HEK293 (cell line): Measurements from ENCODE around the gene HLA-DRB1.

Source experiments
- CTCF ChIA-PET: fragments of 350-600 bp; formaldehyde crosslinking; extraction: SDS; loops from one replicate; lab custom pipeline; 2021; ENCODE audit warnings: antibody characterized with exemption; lab: Yijun Ruan, JAX
- POLR2A ChIA-PET: fragments of 300-600 bp; formaldehyde crosslinking; extraction: SDS; loops from one replicate; lab custom pipeline; 2020; ENCODE audit warnings: antibody characterized with exemption, inconsistent platforms; lab: Yijun Ruan, JAX
- H3K27ac ChIP-seq: fragments of 200-500 bp; sonication (Bioruptor generic); 2 replicates; pipeline ENCODE4 v1.5.1; 2014; ENCODE audit warnings: low read depth, low read length, control low read depth, inconsistent platforms; ENCODE audit errors: extremely low read depth
- H3K36me3 ChIP-seq, 2 experiments: fragments of 200-500 bp in 1 of 2; sonication (Bioruptor generic) in 1 of 2; 1 replicate in 1 of 2; 2 replicates in 1 of 2; pipeline ENCODE4 v1.5.1; 2014 to 2017; ENCODE audit warnings: inconsistent platforms in 2 of 2, low read length in 2 of 2; ENCODE audit not compliant: control insufficient read depth in 2 of 2, insufficient read depth in 1 of 2
- H3K4me1 ChIP-seq: fragments of 200-500 bp; sonication (Bioruptor generic); 2 replicates; pipeline ENCODE4 v1.5.1; 2014; ENCODE audit warnings: mild to moderate bottlenecking, low read length, inconsistent platforms; ENCODE audit not compliant: control insufficient read depth, insufficient read depth
- H3K4me3 ChIP-seq: 2 replicates; pipeline ENCODE4 v1.5.1; 2011; ENCODE audit warnings: low read depth, mild to moderate bottlenecking, control low read depth, low read length, moderate library complexity
- H3K9me3 ChIP-seq: fragments of 200-500 bp; sonication (Bioruptor generic); 2 replicates; pipeline ENCODE4 v1.5.1; 2014; ENCODE audit warnings: low read depth, low read length, inconsistent platforms; ENCODE audit not compliant: control insufficient read depth, insufficient read depth
- HOXA7 ChIP-seq: sonication (generic); formaldehyde crosslinking; IDR thresholded peaks from 2 replicates; pipeline ENCODE4 v1.8.1; 2022; ENCODE audit warnings: missing genetic modification reagents, borderline replicate concordance
- KLF9 ChIP-seq: fragments of 450-650 bp; formaldehyde crosslinking; IDR thresholded peaks from 2 replicates; pipeline ENCODE4 v1.5.1; 2016; ENCODE audit warnings: missing biosample characterization, missing genetic modification characterization, low read depth
- RBAK ChIP-seq: fragments of 450-650 bp; formaldehyde crosslinking; IDR thresholded peaks from 2 replicates; pipeline ENCODE4 v1.5.1; 2016; ENCODE audit warnings: missing biosample characterization, missing genetic modification characterization
- SALL2 ChIP-seq: fragments of 450-650 bp; formaldehyde crosslinking; IDR thresholded peaks from 2 replicates; pipeline ENCODE4 v1.5.0; 2017; ENCODE audit warnings: missing biosample characterization, mild to moderate bottlenecking, missing genetic modification characterization, borderline replicate concordance
- SCRT2 ChIP-seq: fragments of 450-650 bp; formaldehyde crosslinking; IDR thresholded peaks from 2 replicates; pipeline ENCODE4 v1.5.1; 2016; ENCODE audit warnings: missing biosample characterization, missing genetic modification characterization
- SP3 ChIP-seq: fragments of 450-650 bp; formaldehyde crosslinking; IDR thresholded peaks from 2 replicates; pipeline ENCODE4 v1.5.1; 2016; ENCODE audit warnings: missing biosample characterization, missing genetic modification characterization
- WT1 ChIP-seq: fragments of 450-650 bp; formaldehyde crosslinking; IDR thresholded peaks from 2 replicates; pipeline ENCODE4 v1.5.1; 2016; ENCODE audit warnings: missing biosample characterization, missing genetic modification characterization
- ZEB2 ChIP-seq: fragments of 450-650 bp; formaldehyde crosslinking; IDR thresholded peaks from 2 replicates; pipeline ENCODE4 v1.5.1; 2016; ENCODE audit warnings: missing biosample characterization, missing genetic modification characterization
- ZFHX2 ChIP-seq: fragments of 450-650 bp; formaldehyde crosslinking; conservative IDR thresholded peaks from 2 replicates; pipeline ENCODE4 v1.5.1; 2016; ENCODE audit warnings: missing biosample characterization, missing genetic modification characterization
- ZFP69B ChIP-seq: fragments of 450-650 bp; formaldehyde crosslinking; IDR thresholded peaks from 2 replicates; pipeline ENCODE4 v1.5.1; 2016; ENCODE audit warnings: missing biosample characterization, missing genetic modification characterization
- ZNF23 ChIP-seq: fragments of 450-650 bp; formaldehyde crosslinking; IDR thresholded peaks from 2 replicates; pipeline ENCODE4 v1.5.1; 2016; ENCODE audit warnings: missing biosample characterization, missing genetic modification characterization, borderline replicate concordance
- ZNF292 ChIP-seq: fragments of 450-650 bp; formaldehyde crosslinking; IDR thresholded peaks from 2 replicates; pipeline ENCODE4 v1.5.1; 2016; ENCODE audit warnings: low read depth, missing biosample characterization, missing genetic modification characterization, borderline replicate concordance
- ZNF354C ChIP-seq: fragments of 450-650 bp; formaldehyde crosslinking; IDR thresholded peaks from 2 replicates; pipeline ENCODE4 v1.5.1; 2016; ENCODE audit warnings: missing biosample characterization, missing genetic modification characterization, low read depth, borderline replicate concordance
- ZNF544 ChIP-seq: fragments of 450-650 bp; formaldehyde crosslinking; IDR thresholded peaks from 2 replicates; pipeline ENCODE4 v1.5.0; 2017; ENCODE audit warnings: missing biosample characterization, missing genetic modification characterization
- ZNF571 ChIP-seq: fragments of 450-650 bp; formaldehyde crosslinking; IDR thresholded peaks from 2 replicates; pipeline ENCODE4 v1.5.0; 2017; ENCODE audit warnings: missing biosample characterization, missing genetic modification characterization
- ZNF624 ChIP-seq: fragments of 450-650 bp; formaldehyde crosslinking; IDR thresholded peaks from 2 replicates; pipeline ENCODE4 v1.5.1; 2017; ENCODE audit warnings: missing biosample characterization, missing genetic modification characterization
- ZNF629 ChIP-seq: fragments of 450-650 bp; formaldehyde crosslinking; IDR thresholded peaks from 2 replicates; pipeline ENCODE4 v1.5.1; 2017; ENCODE audit warnings: missing biosample characterization, missing genetic modification characterization
- ZNF654 ChIP-seq: fragments of 450-650 bp; formaldehyde crosslinking; IDR thresholded peaks from 2 replicates; pipeline ENCODE4 v1.5.1; 2016; ENCODE audit warnings: low read depth, missing biosample characterization, missing genetic modification characterization
- ZNF660 ChIP-seq: fragments of 450-650 bp; IDR thresholded peaks from 2 replicates; pipeline ENCODE4 v1.5.1; 2018; ENCODE audit warnings: missing biosample characterization, mild to moderate bottlenecking, missing genetic modification characterization
- ZNF707 ChIP-seq: fragments of 450-650 bp; formaldehyde crosslinking; IDR thresholded peaks from 2 replicates; pipeline ENCODE4 v1.5.1; 2016; ENCODE audit warnings: missing biosample characterization, missing genetic modification characterization
- ZSCAN23 ChIP-seq: fragments of 450-650 bp; formaldehyde crosslinking; IDR thresholded peaks from 2 replicates; pipeline ENCODE4 v1.5.1; 2016; ENCODE audit warnings: missing biosample characterization, missing genetic modification characterization
- TF ChIP-seq, protein P1 (sequence below): fragments of 450-650 bp; formaldehyde crosslinking; IDR thresholded peaks from 2 replicates; pipeline ENCODE4 v1.5.1; 2016; ENCODE audit warnings: missing biosample characterization, missing genetic modification characterization
- TF ChIP-seq, protein P2 (sequence below): fragments of 450-650 bp; formaldehyde crosslinking; IDR thresholded peaks from 2 replicates; pipeline ENCODE4 v1.5.1; 2016; ENCODE audit warnings: missing biosample characterization, missing genetic modification characterization, low read depth
- TF ChIP-seq, protein P3 (sequence below): fragments of 450-650 bp; formaldehyde crosslinking; IDR thresholded peaks from 2 replicates; pipeline ENCODE4 v1.5.1; 2016; ENCODE audit warnings: missing biosample characterization, missing genetic modification characterization

Gene HLA-DRB1

DNA sequence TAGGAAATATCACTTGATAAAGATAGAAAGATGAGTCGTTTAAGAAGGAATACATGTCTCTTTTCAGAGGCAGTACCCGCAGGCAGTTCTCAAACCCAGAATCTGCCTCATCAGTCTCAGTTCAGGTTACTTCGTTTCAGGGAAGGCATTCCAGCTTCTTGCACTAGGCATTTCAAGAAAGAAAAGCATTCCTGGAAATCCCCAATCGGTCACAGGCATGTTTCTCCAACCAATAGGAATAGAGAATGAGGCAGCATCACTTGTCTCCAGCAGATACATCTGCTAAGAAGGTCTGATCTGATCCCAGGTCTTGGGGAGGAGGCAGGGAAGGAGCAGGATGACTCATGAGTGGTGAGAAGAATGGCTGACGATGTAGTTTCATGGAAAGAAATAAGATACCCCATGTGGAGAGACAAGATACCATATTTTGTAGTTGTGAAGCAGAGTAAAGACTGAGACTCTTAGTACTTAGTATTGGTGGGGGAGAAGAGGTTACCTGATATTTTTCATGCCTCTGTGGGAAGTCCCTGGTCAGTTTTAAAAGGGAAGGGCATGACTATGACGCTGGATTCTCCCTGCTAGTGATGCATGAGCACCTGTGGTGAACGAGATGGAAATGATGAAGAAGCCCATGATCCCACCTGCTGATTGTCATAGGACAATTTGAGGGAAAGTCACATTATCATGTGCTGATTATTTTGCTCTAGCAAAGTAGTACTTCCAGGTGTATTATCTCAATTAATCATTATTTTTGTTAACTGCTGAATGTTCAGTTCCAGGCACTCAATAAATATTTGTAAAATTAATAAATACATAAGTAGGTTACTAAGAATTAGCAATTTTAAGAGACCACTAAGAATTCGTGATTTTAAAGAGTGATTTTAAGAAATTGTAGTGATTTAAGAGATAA lies 20.3 kb upstream of the HLA-DRB1 start (continued):
- TF ChIP-seq, protein P1, sequence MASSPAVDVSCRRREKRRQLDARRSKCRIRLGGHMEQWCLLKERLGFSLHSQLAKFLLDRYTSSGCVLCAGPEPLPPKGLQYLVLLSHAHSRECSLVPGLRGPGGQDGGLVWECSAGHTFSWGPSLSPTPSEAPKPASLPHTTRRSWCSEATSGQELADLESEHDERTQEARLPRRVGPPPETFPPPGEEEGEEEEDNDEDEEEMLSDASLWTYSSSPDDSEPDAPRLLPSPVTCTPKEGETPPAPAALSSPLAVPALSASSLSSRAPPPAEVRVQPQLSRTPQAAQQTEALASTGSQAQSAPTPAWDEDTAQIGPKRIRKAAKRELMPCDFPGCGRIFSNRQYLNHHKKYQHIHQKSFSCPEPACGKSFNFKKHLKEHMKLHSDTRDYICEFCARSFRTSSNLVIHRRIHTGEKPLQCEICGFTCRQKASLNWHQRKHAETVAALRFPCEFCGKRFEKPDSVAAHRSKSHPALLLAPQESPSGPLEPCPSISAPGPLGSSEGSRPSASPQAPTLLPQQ (tag by site-specific recombination), result peak; percentile 70; the same call in 1 of the 2 replicates
- TF ChIP-seq ZNF354C (tag by site-specific recombination) (no peak), ZEB2 (tag by site-specific recombination) (peak; percentile 81), WT1 (tag by site-specific recombination) (0 out of 2 replicates have a peak, but pooled peaks have one; percentile 43), SALL2 (tag by site-specific recombination) (no peak), ZNF629 (tag by site-specific recombination) (peak; percentile 78), ZNF660 (0 out of 2 replicates have a peak, but pooled peaks have one; percentile 31)

- POLR2A ChIA-PET, result no interaction called here
- no peak overlapping the region for H3K27ac ChIP-seq
- CTCF ChIA-PET, result interaction anchor here (0.6 to 1.5 kb wide), 9 partner anchors 11 to 196 kb away, joined by 3 to 9 read pairs (median 3); no protein-coding TSS in a partner anchor
Measured at GRCh38 chr6:32609391-32609730, 19.7 kb upstream of the HLA-DRB1 start.

DNA sequence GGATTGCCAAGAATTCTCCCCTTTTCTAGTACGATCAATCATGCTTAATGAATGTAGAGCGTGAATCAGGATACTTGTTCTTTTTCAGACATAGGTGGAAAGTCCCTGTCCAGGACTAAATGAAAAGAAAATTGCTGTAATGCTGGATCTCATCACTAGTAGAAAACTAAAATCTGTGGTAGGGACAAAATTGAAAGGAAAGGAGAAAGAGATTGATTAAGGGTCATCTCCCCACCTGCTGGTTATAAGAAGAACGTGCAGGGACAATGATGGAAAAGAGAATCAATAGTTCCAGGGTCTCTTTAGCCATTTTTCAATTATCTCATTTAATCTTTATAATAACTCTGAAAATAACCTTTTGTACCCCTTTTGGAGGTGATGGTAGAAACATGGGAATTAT lies 18.7 kb upstream of the HLA-DRB1 start:
- CTCF ChIA-PET, result interaction anchor here (0.6 kb wide), 1 partner anchor 176 kb away, joined by 3 read pairs; no protein-coding TSS in a partner anchor
- no peak overlapping the region for H3K27ac ChIP-seq

More at GRCh38 chr6:32609391-32609730, 19.7 kb upstream of the HLA-DRB1 start:
- H3K36me3 ChIP-seq, result no peaks in the 10 kb centered on the region
- 0 out of 2 replicates have a peak, but pooled peaks cover 2% of the 10 kb centered on the region for H3K4me1 ChIP-seq
- no peaks in the 10 kb centered on the region for H3K9me3 ChIP-seq
- no peak for TF ChIP-seq ZNF292 (tag by site-specific recombination)
- TF ChIP-seq SCRT2 (tag by site-specific recombination), result no peak
- no peak for TF ChIP-seq KLF9 (tag by site-specific recombination)
- TF ChIP-seq ZFP69B (tag by site-specific recombination), result no peak
- TF ChIP-seq, protein P2, sequence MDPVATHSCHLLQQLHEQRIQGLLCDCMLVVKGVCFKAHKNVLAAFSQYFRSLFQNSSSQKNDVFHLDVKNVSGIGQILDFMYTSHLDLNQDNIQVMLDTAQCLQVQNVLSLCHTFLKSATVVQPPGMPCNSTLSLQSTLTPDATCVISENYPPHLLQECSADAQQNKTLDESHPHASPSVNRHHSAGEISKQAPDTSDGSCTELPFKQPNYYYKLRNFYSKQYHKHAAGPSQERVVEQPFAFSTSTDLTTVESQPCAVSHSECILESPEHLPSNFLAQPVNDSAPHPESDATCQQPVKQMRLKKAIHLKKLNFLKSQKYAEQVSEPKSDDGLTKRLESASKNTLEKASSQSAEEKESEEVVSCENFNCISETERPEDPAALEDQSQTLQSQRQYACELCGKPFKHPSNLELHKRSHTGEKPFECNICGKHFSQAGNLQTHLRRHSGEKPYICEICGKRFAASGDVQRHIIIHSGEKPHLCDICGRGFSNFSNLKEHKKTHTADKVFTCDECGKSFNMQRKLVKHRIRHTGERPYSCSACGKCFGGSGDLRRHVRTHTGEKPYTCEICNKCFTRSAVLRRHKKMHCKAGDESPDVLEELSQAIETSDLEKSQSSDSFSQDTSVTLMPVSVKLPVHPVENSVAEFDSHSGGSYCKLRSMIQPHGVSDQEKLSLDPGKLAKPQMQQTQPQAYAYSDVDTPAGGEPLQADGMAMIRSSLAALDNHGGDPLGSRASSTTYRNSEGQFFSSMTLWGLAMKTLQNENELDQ (tag by site-specific recombination), result no peak
- no peak for TF ChIP-seq ZNF707
- TF ChIP-seq, all 188 proteins: peak for 0
- H3K4me3 ChIP-seq, result no peak overlapping the region

DNA sequence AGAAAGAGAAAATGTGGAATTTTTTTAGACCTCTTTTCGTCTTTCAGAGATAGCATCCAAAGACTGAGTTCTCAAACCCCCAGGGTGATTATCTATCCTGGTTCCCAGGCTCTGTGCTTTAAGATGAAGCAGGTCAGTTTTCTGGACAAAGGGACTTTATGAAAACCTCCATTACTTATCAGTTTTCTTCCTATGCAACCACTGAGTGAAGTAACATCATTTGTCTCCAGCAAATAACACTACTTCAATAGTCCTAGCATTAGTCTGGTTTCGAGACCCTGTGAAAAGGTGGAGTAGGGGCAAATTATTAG lies 18.3 kb upstream of the HLA-DRB1 start:
- ChIA-PET CTCF (no interaction called here), POLR2A (no interaction called here)
- H3K4me1 ChIP-seq, result 0 out of 2 replicates have a peak, but pooled peaks cover 2% of the 10 kb centered on the region
- no peaks in the 10 kb centered on the region for H3K36me3 ChIP-seq
- no peak overlapping the region for H3K4me3 ChIP-seq
- no peak overlapping the region for H3K27ac ChIP-seq
- no peaks in the 10 kb centered on the region for H3K9me3 ChIP-seq
- TF ChIP-seq, protein P3, sequence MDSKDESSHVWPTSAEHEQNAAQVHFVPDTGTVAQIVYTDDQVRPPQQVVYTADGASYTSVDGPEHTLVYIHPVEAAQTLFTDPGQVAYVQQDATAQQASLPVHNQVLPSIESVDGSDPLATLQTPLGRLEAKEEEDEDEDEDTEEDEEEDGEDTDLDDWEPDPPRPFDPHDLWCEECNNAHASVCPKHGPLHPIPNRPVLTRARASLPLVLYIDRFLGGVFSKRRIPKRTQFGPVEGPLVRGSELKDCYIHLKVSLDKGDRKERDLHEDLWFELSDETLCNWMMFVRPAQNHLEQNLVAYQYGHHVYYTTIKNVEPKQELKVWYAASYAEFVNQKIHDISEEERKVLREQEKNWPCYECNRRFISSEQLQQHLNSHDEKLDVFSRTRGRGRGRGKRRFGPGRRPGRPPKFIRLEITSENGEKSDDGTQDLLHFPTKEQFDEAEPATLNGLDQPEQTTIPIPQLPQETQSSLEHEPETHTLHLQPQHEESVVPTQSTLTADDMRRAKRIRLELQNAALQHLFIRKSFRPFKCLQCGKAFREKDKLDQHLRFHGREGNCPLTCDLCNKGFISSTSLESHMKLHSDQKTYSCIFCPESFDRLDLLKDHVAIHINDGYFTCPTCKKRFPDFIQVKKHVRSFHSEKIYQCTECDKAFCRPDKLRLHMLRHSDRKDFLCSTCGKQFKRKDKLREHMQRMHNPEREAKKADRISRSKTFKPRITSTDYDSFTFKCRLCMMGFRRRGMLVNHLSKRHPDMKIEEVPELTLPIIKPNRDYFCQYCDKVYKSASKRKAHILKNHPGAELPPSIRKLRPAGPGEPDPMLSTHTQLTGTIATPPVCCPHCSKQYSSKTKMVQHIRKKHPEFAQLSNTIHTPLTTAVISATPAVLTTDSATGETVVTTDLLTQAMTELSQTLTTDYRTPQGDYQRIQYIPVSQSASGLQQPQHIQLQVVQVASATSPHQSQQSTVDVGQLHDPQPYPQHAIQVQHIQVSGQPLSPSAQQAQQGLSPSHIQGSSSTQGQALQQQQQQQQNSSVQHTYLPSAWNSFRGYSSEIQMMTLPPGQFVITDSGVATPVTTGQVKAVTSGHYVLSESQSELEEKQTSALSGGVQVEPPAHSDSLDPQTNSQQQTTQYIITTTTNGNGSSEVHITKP (tag by site-specific recombination), result no peak
- TF ChIP-seq HOXA7 (CRISPR knock-in tag) (no peak), ZNF544 (no peak), RBAK (tag by site-specific recombination) (no peak), ZNF23 (tag by site-specific recombination) (no peak), SP3 (tag by site-specific recombination) (no peak), ZFHX2 (tag by site-specific recombination) (no peak), ZNF624 (tag by site-specific recombination) (no peak), ZNF571 (tag by site-specific recombination) (no peak)

More for the DNA sequence above, 18.7 kb upstream of the HLA-DRB1 start:
- POLR2A ChIA-PET, result no interaction called here
- H3K9me3 ChIP-seq, result no peaks in the 10 kb centered on the region
- TF ChIP-seq ZNF654, result peak; percentile 13
- no peak for TF ChIP-seq ZFHX2 (tag by site-specific recombination)
- TF ChIP-seq ZSCAN23 (tag by site-specific recombination), result no peak
- no peaks in the 10 kb centered on the region for H3K36me3 ChIP-seq
- H3K4me1 ChIP-seq, result 0 out of 2 replicates have a peak, but pooled peaks cover 2% of the 10 kb centered on the region
- no peak overlapping the region for H3K4me3 ChIP-seq
